Testis (tissue), 3 donors: ENCODE measurements around the gene TMEM255B. TPM values are rescaled to one million over a fixed set of nuclear protein-coding genes. Genes with fewer than 3 reads are reported as not detected.

Source experiments
- DNase-seq: peaks from one replicate; pipeline ENCODE4 v3.0.0-alpha.2; 2019
- H3K27ac ChIP-seq, 2 donors: fragments of 200-600 bp; sonication (generic); one replicate each; pipeline ENCODE4 v1.5.1; 2019
- H3K27me3 ChIP-seq: fragments of 200-600 bp; sonication (generic); one replicate; pipeline ENCODE4 v1.5.1; 2019
- H3K36me3 ChIP-seq: fragments of 200-600 bp; sonication (generic); one replicate; pipeline ENCODE4 v1.5.1; 2017; ENCODE audit warnings: low read depth; ENCODE audit errors: missing control alignments
- H3K4me1 ChIP-seq: fragments of 200-600 bp; sonication (generic); one replicate; pipeline ENCODE4 v1.5.1; 2019
- H3K4me3 ChIP-seq, 2 donors: fragments of 200-600 bp; sonication (generic); one replicate each; pipeline ENCODE4 v1.5.1; 2017 to 2019
- H3K9me3 ChIP-seq: fragments of 200-600 bp; sonication (generic); one replicate; pipeline ENCODE4 v1.5.1; 2017
- POLR2A ChIP-seq: fragments of 450-650 bp; IDR thresholded peaks from one replicate; pipeline ENCODE4 v1.6.1; 2017; ENCODE audit warnings: antibody characterized with exemption, mild to moderate bottlenecking, moderate library complexity
- WGBS, 2 donors: methylation state at CpG; one replicate each; pipeline ENCODE4 v1.1.5; 2018; 5-methylcytosine and 5-hydroxymethylcytosine counted together
- intact Hi-C: fragments of 100-400 bp; cut with DNase I; formaldehyde crosslinking; loops from one replicate; pipeline ENCODE4 v1.15.1; 2023; ENCODE audit warnings: low total_unique reads
- polyA plus RNA-seq: library from polyadenylated mRNA; stranded (reverse); fragments of 350-450 nt; fragmentation: Illumina TruSeq; extraction: RNeasy Lipid Tissue Mini Kit (QIAGEN cat#74804); gene quantifications from one replicate; pipeline ENCODE4 v1.2.3, GENCODE V29; 2014; ENCODE audit warnings: low read depth, low replicate concordance; ENCODE audit not compliant: insufficient read depth
- total RNA-seq, 2 donors: library from RNA; depleted of rRNA; stranded (reverse); fragments of >200 nt; gene quantifications; one replicate each; pipeline ENCODE4 v1.2.3, GENCODE V29; 2016
- TF ChIP-seq, protein P1 (sequence below), 3 experiments: fragments of 450-650 bp in 2 of 3; fragments of 200-600 bp in 1 of 3; sonication (generic) in 1 of 3; IDR thresholded peaks; one replicate each; pipeline ENCODE4 v1.5.1; 2016 to 2019; ENCODE audit warnings: antibody characterized with exemption in 3 of 3, mild to moderate bottlenecking in 2 of 3, moderate library complexity in 1 of 3

TMEM255B gene
- total and polyA plus RNA-seq, 3 donors from 2014 or later: 6.9 to 10.9 (median 7.5) TPM

DNA sequence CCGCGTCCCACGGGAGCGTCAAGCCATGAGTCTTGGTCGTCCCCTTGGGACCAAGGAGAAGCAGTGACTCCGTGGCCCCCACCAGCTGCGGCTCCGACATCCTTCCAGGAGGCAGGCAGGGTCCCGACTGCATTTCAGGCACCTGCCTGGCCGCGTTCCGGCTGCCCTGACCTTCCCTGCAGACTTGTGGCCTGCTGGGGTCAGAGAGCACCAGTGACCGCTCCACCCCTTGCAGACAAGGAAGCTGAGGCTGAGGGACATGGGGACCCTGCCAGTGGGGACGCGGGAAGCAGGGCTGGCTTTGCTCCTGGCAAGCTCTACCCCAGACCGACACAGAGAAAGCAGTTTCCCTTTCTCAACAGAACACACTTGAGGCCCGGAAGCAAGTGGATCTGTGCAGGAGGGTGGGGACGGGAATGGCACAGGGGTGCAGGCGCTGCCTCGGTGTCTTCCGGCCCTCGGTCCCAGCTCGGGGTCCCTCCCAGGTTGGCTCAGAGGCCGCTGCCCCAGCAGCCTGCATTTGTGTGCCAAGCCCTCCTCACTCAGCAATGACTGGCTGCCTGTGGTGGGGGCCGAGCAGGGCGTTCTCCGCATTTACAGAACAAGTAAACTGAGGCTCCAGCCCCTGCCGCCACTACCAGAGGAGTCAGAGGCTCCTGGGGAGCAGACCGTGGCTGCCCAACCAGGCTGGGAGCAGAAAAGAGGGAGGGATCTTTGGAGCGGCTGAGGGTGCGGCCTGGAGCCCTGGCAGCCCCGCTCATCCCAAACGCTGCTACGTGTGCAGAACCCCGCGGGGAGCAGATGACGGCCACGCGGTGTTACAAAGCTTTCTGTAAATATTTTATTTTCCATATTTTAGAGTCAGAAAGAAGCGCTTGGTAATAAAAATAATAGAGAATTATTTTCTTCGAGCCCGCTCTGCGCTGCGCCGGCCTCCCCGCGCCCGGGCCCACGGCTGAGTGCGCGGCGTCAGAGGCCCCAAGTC, 61.0 kb downstream of the TMEM255B start:
- no peaks in the 10 kb centered on the region for H3K27me3 ChIP-seq
- no peak overlapping the region for H3K4me3 ChIP-seq
- no peak for DNase-seq
- H3K27ac ChIP-seq: peak overlapping the region in 1 of 2 donors; percentile 81
- no peak for TF ChIP-seq POLR2A
- TF ChIP-seq, protein P1, sequence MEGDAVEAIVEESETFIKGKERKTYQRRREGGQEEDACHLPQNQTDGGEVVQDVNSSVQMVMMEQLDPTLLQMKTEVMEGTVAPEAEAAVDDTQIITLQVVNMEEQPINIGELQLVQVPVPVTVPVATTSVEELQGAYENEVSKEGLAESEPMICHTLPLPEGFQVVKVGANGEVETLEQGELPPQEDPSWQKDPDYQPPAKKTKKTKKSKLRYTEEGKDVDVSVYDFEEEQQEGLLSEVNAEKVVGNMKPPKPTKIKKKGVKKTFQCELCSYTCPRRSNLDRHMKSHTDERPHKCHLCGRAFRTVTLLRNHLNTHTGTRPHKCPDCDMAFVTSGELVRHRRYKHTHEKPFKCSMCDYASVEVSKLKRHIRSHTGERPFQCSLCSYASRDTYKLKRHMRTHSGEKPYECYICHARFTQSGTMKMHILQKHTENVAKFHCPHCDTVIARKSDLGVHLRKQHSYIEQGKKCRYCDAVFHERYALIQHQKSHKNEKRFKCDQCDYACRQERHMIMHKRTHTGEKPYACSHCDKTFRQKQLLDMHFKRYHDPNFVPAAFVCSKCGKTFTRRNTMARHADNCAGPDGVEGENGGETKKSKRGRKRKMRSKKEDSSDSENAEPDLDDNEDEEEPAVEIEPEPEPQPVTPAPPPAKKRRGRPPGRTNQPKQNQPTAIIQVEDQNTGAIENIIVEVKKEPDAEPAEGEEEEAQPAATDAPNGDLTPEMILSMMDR (IDR thresholded peaks at IDR 0.05): no peak
- intact Hi-C loops: loop anchor here (5.0 kb wide), 1 partner anchor 117 kb away; no protein-coding TSS in a partner anchor
- peaks cover 31% of the 10 kb centered on the region for H3K4me1 ChIP-seq
- H3K9me3 ChIP-seq: no peaks in the 10 kb centered on the region
- no peaks in the 10 kb centered on the region for H3K36me3 ChIP-seq
- 93 to 95% methylated on average over 42 to 52 of the region's 52 CpGs for WGBS, 2 donors

DNA sequence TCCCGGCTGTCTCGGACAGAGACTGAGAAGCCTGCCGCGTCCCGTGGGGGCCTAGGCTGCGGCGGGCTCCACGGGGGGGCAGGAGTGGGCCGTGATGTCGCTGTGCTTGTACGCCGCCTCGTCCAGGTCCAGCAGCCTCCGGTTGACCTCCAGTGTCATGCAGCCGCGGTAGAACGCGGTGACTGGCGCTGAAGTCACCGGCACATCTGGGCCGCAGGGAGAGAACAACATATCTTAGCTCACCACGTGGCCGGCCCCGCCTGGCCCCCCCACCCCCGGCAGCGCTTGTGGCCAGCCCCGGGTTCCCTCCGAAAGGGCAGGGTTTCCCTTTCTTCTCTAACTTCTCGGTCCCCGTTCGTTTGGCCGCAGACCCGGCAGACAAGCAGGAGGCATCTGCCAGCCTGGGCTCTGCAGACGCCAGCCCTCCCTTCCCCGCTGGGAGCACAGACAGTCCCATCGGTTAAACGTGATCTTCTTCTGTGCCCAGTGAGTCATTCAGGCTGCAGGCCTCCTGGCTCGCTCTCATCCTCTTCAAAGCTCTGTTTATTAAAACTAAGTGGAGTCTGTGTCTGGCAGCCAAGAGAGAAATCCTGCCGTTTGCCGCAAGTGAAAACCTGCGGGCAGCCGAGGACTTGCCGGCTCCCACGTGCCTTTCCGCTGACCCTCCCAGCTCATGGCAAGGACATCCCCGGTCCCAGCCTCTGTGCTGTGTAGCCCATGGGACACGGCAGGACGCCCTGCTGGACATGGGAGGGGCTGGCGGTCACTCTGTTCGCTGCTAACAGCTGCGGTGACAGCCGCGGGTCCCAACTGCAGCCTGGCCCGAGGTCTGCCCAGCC, 62.0 kb downstream of the TMEM255B start:
- Histone ChIP-seq H3K4me1 (peaks cover 29% of the 10 kb centered on the region), H3K9me3 (no peaks in the 10 kb centered on the region), H3K27me3 (no peaks in the 10 kb centered on the region), H3K36me3 (no peaks in the 10 kb centered on the region), H3K27ac (peak overlapping the region in 1 of 2 donors; percentile 81), H3K4me3 (no peak overlapping the region)
- 19 to 31% methylated on average over 29 to 54 of the region's 54 CpGs for WGBS, 2 donors
- intact Hi-C loops: no loop called here
- peak; percentile 84 for DNase-seq
- TF ChIP-seq, protein P1 (IDR thresholded peaks at IDR 0.05): no peak
- TF ChIP-seq POLR2A: no peak

DNA sequence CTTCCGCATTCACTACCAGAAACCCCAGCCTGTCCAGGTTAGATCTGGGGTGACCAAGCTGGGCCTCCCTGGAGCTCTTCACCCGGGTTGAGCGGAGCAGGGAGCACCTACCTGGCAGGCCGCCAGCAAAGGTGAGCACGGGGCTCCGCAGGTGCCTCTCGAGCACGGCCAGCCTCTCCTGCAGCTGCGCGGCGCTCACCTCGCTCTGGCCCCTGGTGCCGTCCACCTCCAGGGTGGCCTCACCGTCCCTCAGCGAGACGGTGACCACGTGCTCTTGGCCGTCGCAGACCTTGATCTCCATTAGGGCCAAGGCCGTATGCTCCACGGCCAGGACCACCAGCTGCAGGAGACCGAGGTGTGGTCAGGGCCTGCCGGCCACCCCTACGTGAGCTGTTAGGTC, 62.8 kb downstream of the TMEM255B start:
- 72 to 85% methylated on average over 12 to 19 of the region's 24 CpGs for WGBS, 2 donors
- no peak for TF ChIP-seq POLR2A
- TF ChIP-seq, protein P1 (IDR thresholded peaks at IDR 0.05): no peak
- Histone ChIP-seq H3K27ac (peak overlapping the region; percentile 25 to 81), H3K36me3 (no peaks in the 10 kb centered on the region), H3K4me3 (no peak overlapping the region), H3K27me3 (no peaks in the 10 kb centered on the region), H3K9me3 (no peaks in the 10 kb centered on the region), H3K4me1 (peaks cover 24% of the 10 kb centered on the region)
- intact Hi-C loops: no loop called here
- DNase-seq: no peak

DNA sequence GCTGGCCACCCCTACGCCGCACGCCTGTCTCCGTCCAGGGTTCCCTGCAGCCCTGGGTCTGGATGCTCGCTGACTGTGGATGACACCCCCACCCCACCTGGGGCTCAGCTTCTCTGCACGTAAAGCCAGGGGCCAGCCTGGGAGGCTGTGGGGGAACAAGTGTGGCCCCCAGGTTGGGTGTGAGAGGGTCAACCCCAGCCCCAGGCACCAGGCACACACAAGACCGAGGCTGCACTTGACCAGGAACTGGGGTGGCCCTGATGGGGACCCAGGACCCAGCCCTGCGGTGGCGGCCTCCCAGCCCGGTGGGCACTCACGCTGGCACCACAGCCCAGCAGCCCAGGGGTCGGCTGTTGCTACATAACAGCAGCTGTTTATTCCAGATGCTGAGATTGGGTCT, 63.2 kb downstream of the TMEM255B start:
- peaks cover 23% of the 10 kb centered on the region for H3K4me1 ChIP-seq
- WGBS, 2 donors: 83 to 86% methylated on average over 10 to 12 of the region's 12 CpGs
- intact Hi-C loops: no loop called here
- DNase-seq: no peak
- peak overlapping the region; percentile 25 to 81 for H3K27ac ChIP-seq
- no peaks in the 10 kb centered on the region for H3K36me3 ChIP-seq
- H3K9me3 ChIP-seq: no peaks in the 10 kb centered on the region
- no peaks in the 10 kb centered on the region for H3K27me3 ChIP-seq
- no peak overlapping the region for H3K4me3 ChIP-seq
- TF ChIP-seq POLR2A: no peak
- TF ChIP-seq, protein P1 (IDR thresholded peaks at IDR 0.05): no peak
